ENCODE measurements around the gene KCNH3.

Gene KCNH3

DNA sequence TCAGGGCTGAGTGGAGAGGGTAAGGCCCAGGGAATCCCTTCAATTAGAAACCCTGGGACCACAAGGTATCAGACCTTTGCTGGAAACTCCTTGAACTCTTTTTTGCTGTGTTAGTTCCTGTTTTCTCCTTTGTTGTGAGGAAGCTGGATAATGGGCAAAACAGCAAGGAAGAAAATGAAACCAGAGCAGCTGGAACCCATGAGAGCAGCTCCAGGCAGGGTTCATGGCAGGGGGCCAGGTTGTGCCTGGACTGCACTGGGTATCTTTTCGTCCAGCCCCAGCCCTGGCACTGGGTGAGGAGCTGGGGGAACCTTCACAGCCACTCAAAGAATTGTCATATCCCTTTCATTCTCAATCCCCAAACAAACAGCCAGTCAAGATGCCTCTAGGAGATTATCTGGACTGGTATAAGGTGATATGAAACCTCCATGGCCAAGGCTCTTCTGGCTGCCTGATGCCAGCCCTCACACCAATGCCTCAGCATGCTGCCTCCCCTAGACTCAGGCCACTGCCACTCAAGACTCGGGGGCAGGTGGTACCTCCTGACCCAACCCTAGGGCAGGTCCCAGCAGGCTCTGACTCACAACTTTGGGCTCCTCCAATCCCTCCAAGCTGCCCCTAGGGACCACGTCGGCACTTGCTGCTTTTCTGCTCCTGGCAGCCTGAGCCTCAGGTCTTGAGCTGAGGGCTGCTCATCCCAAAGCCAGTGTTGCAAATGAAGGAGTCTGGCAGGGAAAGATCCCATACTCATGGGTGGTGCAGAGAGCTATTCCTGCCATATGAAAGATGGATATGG, 50.1 kb downstream of the KCNH3 start:
- DNase-seq (ENCODE audit: low read depth in 1 of 2, low spot score in 1 of 2): no peak
- TF ChIP-seq GABPA (IDR thresholded peaks at IDR 0.05; ENCODE audit: low read depth): no peak
- TF ChIP-seq POLR2AphosphoS5 (IDR thresholded peaks at IDR 0.05; ENCODE audit: low read depth): no peak
- TF ChIP-seq, protein P1, sequence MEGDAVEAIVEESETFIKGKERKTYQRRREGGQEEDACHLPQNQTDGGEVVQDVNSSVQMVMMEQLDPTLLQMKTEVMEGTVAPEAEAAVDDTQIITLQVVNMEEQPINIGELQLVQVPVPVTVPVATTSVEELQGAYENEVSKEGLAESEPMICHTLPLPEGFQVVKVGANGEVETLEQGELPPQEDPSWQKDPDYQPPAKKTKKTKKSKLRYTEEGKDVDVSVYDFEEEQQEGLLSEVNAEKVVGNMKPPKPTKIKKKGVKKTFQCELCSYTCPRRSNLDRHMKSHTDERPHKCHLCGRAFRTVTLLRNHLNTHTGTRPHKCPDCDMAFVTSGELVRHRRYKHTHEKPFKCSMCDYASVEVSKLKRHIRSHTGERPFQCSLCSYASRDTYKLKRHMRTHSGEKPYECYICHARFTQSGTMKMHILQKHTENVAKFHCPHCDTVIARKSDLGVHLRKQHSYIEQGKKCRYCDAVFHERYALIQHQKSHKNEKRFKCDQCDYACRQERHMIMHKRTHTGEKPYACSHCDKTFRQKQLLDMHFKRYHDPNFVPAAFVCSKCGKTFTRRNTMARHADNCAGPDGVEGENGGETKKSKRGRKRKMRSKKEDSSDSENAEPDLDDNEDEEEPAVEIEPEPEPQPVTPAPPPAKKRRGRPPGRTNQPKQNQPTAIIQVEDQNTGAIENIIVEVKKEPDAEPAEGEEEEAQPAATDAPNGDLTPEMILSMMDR (IDR thresholded peaks at IDR 0.05; ENCODE audit: insufficient read depth, low read length): no peak
- no peak overlapping the region for H3K27ac ChIP-seq (replicated peaks)
- no peaks in the 10 kb centered on the region for H3K27me3 ChIP-seq (ENCODE audit: insufficient read depth, poor library complexity, severe bottlenecking)
- H3K4me3 ChIP-seq (replicated peaks; ENCODE audit: insufficient read depth, low read length): no peak overlapping the region

GRCh38 chr12:49598527-49598926, 59.7 kb downstream of the KCNH3 start:
- DNase-seq (ENCODE audit: low read depth in 1 of 2, low spot score in 1 of 2): no peak
- no peak overlapping the region for H3K4me3 ChIP-seq (replicated peaks; ENCODE audit: insufficient read depth, low read length)
- no peak overlapping the region for H3K27ac ChIP-seq (replicated peaks)
- TF ChIP-seq, protein P2, sequence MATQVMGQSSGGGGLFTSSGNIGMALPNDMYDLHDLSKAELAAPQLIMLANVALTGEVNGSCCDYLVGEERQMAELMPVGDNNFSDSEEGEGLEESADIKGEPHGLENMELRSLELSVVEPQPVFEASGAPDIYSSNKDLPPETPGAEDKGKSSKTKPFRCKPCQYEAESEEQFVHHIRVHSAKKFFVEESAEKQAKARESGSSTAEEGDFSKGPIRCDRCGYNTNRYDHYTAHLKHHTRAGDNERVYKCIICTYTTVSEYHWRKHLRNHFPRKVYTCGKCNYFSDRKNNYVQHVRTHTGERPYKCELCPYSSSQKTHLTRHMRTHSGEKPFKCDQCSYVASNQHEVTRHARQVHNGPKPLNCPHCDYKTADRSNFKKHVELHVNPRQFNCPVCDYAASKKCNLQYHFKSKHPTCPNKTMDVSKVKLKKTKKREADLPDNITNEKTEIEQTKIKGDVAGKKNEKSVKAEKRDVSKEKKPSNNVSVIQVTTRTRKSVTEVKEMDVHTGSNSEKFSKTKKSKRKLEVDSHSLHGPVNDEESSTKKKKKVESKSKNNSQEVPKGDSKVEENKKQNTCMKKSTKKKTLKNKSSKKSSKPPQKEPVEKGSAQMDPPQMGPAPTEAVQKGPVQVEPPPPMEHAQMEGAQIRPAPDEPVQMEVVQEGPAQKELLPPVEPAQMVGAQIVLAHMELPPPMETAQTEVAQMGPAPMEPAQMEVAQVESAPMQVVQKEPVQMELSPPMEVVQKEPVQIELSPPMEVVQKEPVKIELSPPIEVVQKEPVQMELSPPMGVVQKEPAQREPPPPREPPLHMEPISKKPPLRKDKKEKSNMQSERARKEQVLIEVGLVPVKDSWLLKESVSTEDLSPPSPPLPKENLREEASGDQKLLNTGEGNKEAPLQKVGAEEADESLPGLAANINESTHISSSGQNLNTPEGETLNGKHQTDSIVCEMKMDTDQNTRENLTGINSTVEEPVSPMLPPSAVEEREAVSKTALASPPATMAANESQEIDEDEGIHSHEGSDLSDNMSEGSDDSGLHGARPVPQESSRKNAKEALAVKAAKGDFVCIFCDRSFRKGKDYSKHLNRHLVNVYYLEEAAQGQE (IDR thresholded peaks at IDR 0.05; ENCODE audit: insufficient replicate concordance, low read depth): no peak
- TF ChIP-seq POLR2AphosphoS5 (IDR thresholded peaks at IDR 0.05; ENCODE audit: low read depth): no peak
- no peak for TF ChIP-seq GABPA (IDR thresholded peaks at IDR 0.05; ENCODE audit: low read depth)
- TF ChIP-seq, protein P1 (IDR thresholded peaks at IDR 0.05; ENCODE audit: insufficient read depth, low read length): no peak
- no peak for TF ChIP-seq SPI1 (IDR thresholded peaks at IDR 0.05; ENCODE audit: borderline replicate concordance, low read depth)
- H3K27me3 ChIP-seq (ENCODE audit: insufficient read depth, poor library complexity, severe bottlenecking): no peaks in the 10 kb centered on the region

DNA sequence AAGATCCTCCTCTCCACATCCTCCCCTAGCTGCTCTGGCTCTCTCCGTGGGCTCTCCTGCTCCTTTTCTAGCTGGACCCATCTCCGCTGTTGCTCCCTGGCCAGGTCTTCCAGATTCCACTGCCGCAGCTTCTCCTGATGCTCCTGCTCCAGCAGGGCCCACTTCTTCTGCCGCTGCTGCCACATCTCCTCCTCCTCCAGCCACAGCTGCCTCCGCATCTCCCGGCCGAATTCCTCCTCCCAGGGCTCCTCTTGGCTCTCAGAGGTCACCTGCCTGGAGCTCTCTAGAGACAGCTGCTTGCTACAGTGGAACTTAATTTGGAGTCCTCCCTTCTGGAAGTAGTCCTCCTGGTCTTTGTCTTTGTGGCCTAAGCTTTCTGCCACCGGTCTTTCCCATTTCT, 61.1 kb downstream of the KCNH3 start:
- Histone ChIP-seq H3K27ac (replicated peaks) (no peak overlapping the region), H3K4me3 (replicated peaks; ENCODE audit: insufficient read depth, low read length) (no peak overlapping the region), H3K27me3 (ENCODE audit: insufficient read depth, poor library complexity, severe bottlenecking) (no peaks in the 10 kb centered on the region)
- DNase-seq (ENCODE audit: low read depth in 1 of 2, low spot score in 1 of 2): no peak
- TF ChIP-seq SPI1 (IDR thresholded peaks at IDR 0.05; ENCODE audit: borderline replicate concordance, low read depth) (no peak), POLR2AphosphoS5 (IDR thresholded peaks at IDR 0.05; ENCODE audit: low read depth) (no peak)

- H3K4me3 ChIP-seq (replicated peaks; ENCODE audit: insufficient read depth, low read length): no peak overlapping the region
- no peak for DNase-seq (ENCODE audit: low read depth in 1 of 2, low spot score in 1 of 2)
- no peak for TF ChIP-seq GABPA (IDR thresholded peaks at IDR 0.05; ENCODE audit: low read depth)
- TF ChIP-seq, protein P2 (IDR thresholded peaks at IDR 0.05; ENCODE audit: insufficient replicate concordance, low read depth): no peak
- TF ChIP-seq POLR2AphosphoS5 (IDR thresholded peaks at IDR 0.05; ENCODE audit: low read depth): no peak
- TF ChIP-seq, protein P1 (IDR thresholded peaks at IDR 0.05; ENCODE audit: insufficient read depth, low read length): no peak
- no peak for TF ChIP-seq SPI1 (IDR thresholded peaks at IDR 0.05; ENCODE audit: borderline replicate concordance, low read depth)
- no peak overlapping the region for H3K27ac ChIP-seq (replicated peaks)
- H3K27me3 ChIP-seq (ENCODE audit: insufficient read depth, poor library complexity, severe bottlenecking): no peaks in the 10 kb centered on the region
Measured at GRCh38 chr12:49603721-49604120, 64.9 kb downstream of the KCNH3 start.
